Small intestine (tissue), 7 donors: ENCODE measurements around the gene HDAC9. TPM values are rescaled to one million over a fixed set of nuclear protein-coding genes. Genes with fewer than 3 reads are reported as not detected.

Experiments used
- DNase-seq, 2 donors: peaks; one replicate each; pipeline versions ENCODE4 v3.0.0 to v3.0.0-alpha.2; 2013
- FAIRE-seq: peaks from 2 replicates; lab custom pipeline; 2012; peaks lifted over from hg19 to GRCh38; lab: Jason Lieb, UNC
- H3K27ac ChIP-seq, 3 donors: one replicate each; pipeline ENCODE4 v1.5.1; 2013; ENCODE audit warnings: low read length in 2 of 3, mild to moderate bottlenecking in 2 of 3, control low read depth in 1 of 3, inconsistent platforms in 1 of 3, low read depth in 1 of 3, moderate library complexity in 1 of 3
- H3K27me3 ChIP-seq, 3 donors: one replicate each; pipeline ENCODE4 v1.6.1; 2013; ENCODE audit warnings: low read length in 3 of 3, inconsistent platforms in 1 of 3; ENCODE audit not compliant: control insufficient read depth in 3 of 3, insufficient read depth in 3 of 3
- H3K36me3 ChIP-seq, 3 donors: one replicate each; pipeline ENCODE4 v1.6.1; 2013; ENCODE audit warnings: low read length in 3 of 3, inconsistent platforms in 1 of 3, low read depth in 1 of 3, mild to moderate bottlenecking in 1 of 3, moderate library complexity in 1 of 3; ENCODE audit not compliant: control insufficient read depth in 3 of 3, insufficient read depth in 2 of 3
- H3K4me1 ChIP-seq, 3 donors: one replicate each; pipeline ENCODE4 v1.6.1; 2013; ENCODE audit warnings: low read length in 2 of 3, inconsistent platforms in 1 of 3, low read depth in 1 of 3, mild to moderate bottlenecking in 1 of 3, moderate library complexity in 1 of 3; ENCODE audit not compliant: control insufficient read depth in 3 of 3, insufficient read depth in 2 of 3
- H3K4me3 ChIP-seq, 3 donors: one replicate each; pipeline ENCODE4 v1.5.1; 2013; ENCODE audit warnings: low read length in 3 of 3, control low read depth in 1 of 3, inconsistent platforms in 1 of 3, low read depth in 1 of 3, mild to moderate bottlenecking in 1 of 3, moderate library complexity in 1 of 3
- H3K9me3 ChIP-seq, 2 donors: one replicate each; pipeline ENCODE4 v1.6.1; 2013; ENCODE audit warnings: low read depth in 1 of 2, low read length in 1 of 2; ENCODE audit not compliant: control insufficient read depth in 2 of 2, insufficient read depth in 1 of 2
- WGBS, 3 donors: extraction: QIAGEN DNeasy Blood & Tissue Kit; methylation state at CpG; one replicate each; pipeline ENCODE4 v1.1.7; 2013; 5-methylcytosine and 5-hydroxymethylcytosine counted together
- polyA plus RNA-seq, 4 donors: library from polyadenylated mRNA; stranded (reverse) in 3 of 4; unstranded in 1 of 4; fragments of 200-250 nt in 3 of 4; fragments of 120-200 nt in 1 of 4; gene quantifications; one replicate each; pipeline versions ENCODE4 v1.2.1 to v1.2.3, GENCODE V29; 2013
- donor health status: healthy with polysubstance abuse.
- donor health status: control.
- donor health status: control.
- donor health status: Bipolar disorder and iron deficiency.
- donor health status: healthy.

Gene HDAC9
- polyA plus RNA-seq, 4 donors: 2.2 to 2.7 (median 2.7) TPM; not detected in 1

GRCh38 chr7:18558910-18559309, 63.4 kb downstream of the HDAC9 start:
- no peak for DNase-seq
- Histone ChIP-seq H3K27ac (no peak overlapping the region), H3K27me3 (no peaks in the 10 kb centered on the region), H3K36me3 (no peaks in the 10 kb centered on the region), H3K9me3 (no peaks in the 10 kb centered on the region), H3K4me3 (no peak overlapping the region), H3K4me1 (no peaks in the 10 kb centered on the region)
- 78 to 89% (median 88%) methylated on average over 3 of the region's 3 CpGs for WGBS, 3 donors
- no peak for FAIRE-seq

- Histone ChIP-seq H3K27me3 (no peaks in the 10 kb centered on the region), H3K27ac (no peak overlapping the region), H3K4me3 (no peak overlapping the region), H3K36me3 (no peaks in the 10 kb centered on the region), H3K9me3 (no peaks in the 10 kb centered on the region), H3K4me1 (no peaks in the 10 kb centered on the region)
- DNase-seq (no peak), FAIRE-seq (no peak)
Measured at GRCh38 chr7:18559756-18560155, 64.2 kb downstream of the HDAC9 start.

- Histone ChIP-seq H3K27ac (no peak overlapping the region), H3K4me3 (no peak overlapping the region), H3K36me3 (no peaks in the 10 kb centered on the region), H3K4me1 (no peaks in the 10 kb centered on the region), H3K27me3 (no peaks in the 10 kb centered on the region), H3K9me3 (no peaks in the 10 kb centered on the region)
- 92 to 97% (median 94%) methylated on average over 5 of the region's 5 CpGs for WGBS, 3 donors
- FAIRE-seq (no peak), DNase-seq (no peak)
Measured at GRCh38 chr7:18564779-18565178, 69.2 kb downstream of the HDAC9 start.

GRCh38 chr7:18565337-18565736, 69.8 kb downstream of the HDAC9 start:
- H3K4me1 ChIP-seq: no peaks in the 10 kb centered on the region
- no peak overlapping the region for H3K4me3 ChIP-seq
- FAIRE-seq: no peak
- no peak for DNase-seq
- H3K27ac ChIP-seq: no peak overlapping the region
- H3K27me3 ChIP-seq: no peaks in the 10 kb centered on the region
- no peaks in the 10 kb centered on the region for H3K36me3 ChIP-seq
- no peaks in the 10 kb centered on the region for H3K9me3 ChIP-seq

GRCh38 chr7:18566205-18566604, 70.7 kb downstream of the HDAC9 start:
- FAIRE-seq: no peak
- Histone ChIP-seq H3K27me3 (no peaks in the 10 kb centered on the region), H3K27ac (no peak overlapping the region), H3K4me1 (no peaks in the 10 kb centered on the region), H3K4me3 (no peak overlapping the region), H3K36me3 (no peaks in the 10 kb centered on the region), H3K9me3 (no peaks in the 10 kb centered on the region)
- 7 to 63% (median 32%) methylated on average over 1 of the region's 1 CpG for WGBS, 3 donors
- DNase-seq: no peak

- 72 to 82% (median 72%) methylated on average over 7 of the region's 7 CpGs for WGBS, 3 donors
- H3K9me3 ChIP-seq: no peaks in the 10 kb centered on the region
- no peak overlapping the region for H3K4me3 ChIP-seq
- H3K27me3 ChIP-seq: no peaks in the 10 kb centered on the region
- H3K4me1 ChIP-seq: no peaks in the 10 kb centered on the region
- DNase-seq (no peak), FAIRE-seq (no peak)
- no peaks in the 10 kb centered on the region for H3K36me3 ChIP-seq
- no peak overlapping the region for H3K27ac ChIP-seq
Measured at GRCh38 chr7:18566829-18567228, 71.3 kb downstream of the HDAC9 start.

GRCh38 chr7:18570441-18570840, 74.9 kb downstream of the HDAC9 start:
- no peaks in the 10 kb centered on the region for H3K36me3 ChIP-seq
- no peaks in the 10 kb centered on the region for H3K27me3 ChIP-seq
- H3K4me3 ChIP-seq: no peak overlapping the region
- H3K27ac ChIP-seq: no peak overlapping the region
- no peak for DNase-seq
- no peaks in the 10 kb centered on the region for H3K9me3 ChIP-seq
- no peak for FAIRE-seq
- WGBS, 3 donors: 46 to 71% (median 59%) methylated on average over 3 of the region's 3 CpGs
- no peaks in the 10 kb centered on the region for H3K4me1 ChIP-seq

- no peak for FAIRE-seq
- H3K4me1 ChIP-seq: no peaks in the 10 kb centered on the region
- no peaks in the 10 kb centered on the region for H3K9me3 ChIP-seq
- peak; percentile 17 to 30 for DNase-seq
- no peaks in the 10 kb centered on the region for H3K36me3 ChIP-seq
- no peak overlapping the region for H3K27ac ChIP-seq
- 65 to 71% (median 65%) methylated on average over 3 of the region's 3 CpGs for WGBS, 3 donors
- no peaks in the 10 kb centered on the region for H3K27me3 ChIP-seq
- no peak overlapping the region for H3K4me3 ChIP-seq
Measured at GRCh38 chr7:18570890-18571478, 75.4 kb downstream of the HDAC9 start.

- 78 to 93% (median 84%) methylated on average over 4 of the region's 4 CpGs for WGBS, 3 donors
- Histone ChIP-seq H3K27ac (no peak overlapping the region), H3K4me1 (no peaks in the 10 kb centered on the region), H3K27me3 (no peaks in the 10 kb centered on the region), H3K4me3 (no peak overlapping the region), H3K9me3 (no peaks in the 10 kb centered on the region), H3K36me3 (no peaks in the 10 kb centered on the region)
- no peak for DNase-seq
- FAIRE-seq: peak; percentile 68
Measured at GRCh38 chr7:18572154-18572553, 76.6 kb downstream of the HDAC9 start.
